Thyroid gland (tissue), 4 donors: Measurements from ENCODE around the gene ZFP42.

Experiments
- POLR2A ChIP-seq, 2 donors: fragments of 450-650 bp; IDR thresholded peaks; one replicate each; pipeline ENCODE4 v1.6.1; 2017; ENCODE audit warnings: antibody characterized with exemption in 2 of 2, mild to moderate bottlenecking in 2 of 2, moderate library complexity in 1 of 2
- TF ChIP-seq, protein P1 (sequence below), 6 experiments: fragments of 200-600 bp in 3 of 6; fragments of 450-650 bp in 3 of 6; sonication (generic) in 3 of 6; IDR thresholded peaks; one replicate each; pipeline ENCODE4 v1.5.1; 2016 to 2019; ENCODE audit warnings: antibody characterized with exemption in 6 of 6, mild to moderate bottlenecking in 2 of 6, inconsistent platforms in 1 of 6, moderate library complexity in 1 of 6

DNA sequence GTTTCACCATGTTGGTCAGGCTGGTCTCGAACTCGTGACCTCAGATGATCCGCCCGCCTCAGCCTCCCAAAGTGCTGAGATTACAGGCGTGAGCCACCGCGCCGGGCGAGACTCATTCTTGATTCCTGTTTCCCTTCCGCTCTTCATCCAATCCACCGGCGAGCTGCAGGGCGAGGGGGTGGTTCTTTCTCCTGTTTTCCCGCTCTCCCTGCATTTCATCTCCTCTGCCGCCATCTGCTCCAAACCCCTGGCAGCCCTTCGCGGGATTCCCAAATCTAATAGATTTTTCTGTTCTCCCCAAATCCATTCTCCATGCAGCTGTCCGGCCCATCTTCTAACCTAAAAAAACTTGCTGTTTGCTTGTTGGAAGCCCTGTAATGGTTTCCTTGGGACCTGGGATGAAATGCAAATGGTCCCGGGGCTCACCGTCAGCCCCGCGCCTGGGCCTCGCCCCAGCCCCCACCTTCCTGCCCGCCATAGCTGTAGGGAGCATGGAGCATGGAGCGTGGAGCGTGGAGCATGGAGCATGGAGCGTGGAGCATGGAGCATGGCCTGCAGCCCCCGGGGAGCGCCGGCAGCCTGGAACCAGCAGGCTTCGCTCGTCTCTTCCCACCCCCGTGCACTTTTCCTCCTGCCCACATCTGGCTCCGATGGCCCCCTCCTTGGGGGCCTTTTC is 1.1 kb downstream of the ZFP42 start:
- TF ChIP-seq POLR2A (IDR thresholded peaks at IDR 0.05), result no peak
- TF ChIP-seq, protein P1, sequence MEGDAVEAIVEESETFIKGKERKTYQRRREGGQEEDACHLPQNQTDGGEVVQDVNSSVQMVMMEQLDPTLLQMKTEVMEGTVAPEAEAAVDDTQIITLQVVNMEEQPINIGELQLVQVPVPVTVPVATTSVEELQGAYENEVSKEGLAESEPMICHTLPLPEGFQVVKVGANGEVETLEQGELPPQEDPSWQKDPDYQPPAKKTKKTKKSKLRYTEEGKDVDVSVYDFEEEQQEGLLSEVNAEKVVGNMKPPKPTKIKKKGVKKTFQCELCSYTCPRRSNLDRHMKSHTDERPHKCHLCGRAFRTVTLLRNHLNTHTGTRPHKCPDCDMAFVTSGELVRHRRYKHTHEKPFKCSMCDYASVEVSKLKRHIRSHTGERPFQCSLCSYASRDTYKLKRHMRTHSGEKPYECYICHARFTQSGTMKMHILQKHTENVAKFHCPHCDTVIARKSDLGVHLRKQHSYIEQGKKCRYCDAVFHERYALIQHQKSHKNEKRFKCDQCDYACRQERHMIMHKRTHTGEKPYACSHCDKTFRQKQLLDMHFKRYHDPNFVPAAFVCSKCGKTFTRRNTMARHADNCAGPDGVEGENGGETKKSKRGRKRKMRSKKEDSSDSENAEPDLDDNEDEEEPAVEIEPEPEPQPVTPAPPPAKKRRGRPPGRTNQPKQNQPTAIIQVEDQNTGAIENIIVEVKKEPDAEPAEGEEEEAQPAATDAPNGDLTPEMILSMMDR (IDR thresholded peaks at IDR 0.05), result no peak
